ENCODE results near the gene CELA2B. TPM values are rescaled to one million over a fixed set of nuclear protein-coding genes. Genes with fewer than 3 reads are reported as not detected.

CELA2B gene
- total RNA-seq, 1 experiment from 2014 or later = not detected

- peaks cover 6% of the 10 kb centered on the region; the same call in 1 of the 2 replicates for H3F3A ChIP-seq (ENCODE audit: insufficient read depth, low read depth)
- no TSS peak for BruUV-seq (replicated peaks)
- no peaks in the 10 kb centered on the region for H3K79me2 ChIP-seq (ENCODE audit: low read depth)
- intact Hi-C loops (cut with micrococcal nuclease; ENCODE audit: unreplicated experiment) = no loop called here
- no peak for DNase-seq
- H3K9me3 ChIP-seq (ENCODE audit: insufficient read depth, low read depth) = no peaks in the 10 kb centered on the region
- H3K4me1 ChIP-seq (replicated peaks; ENCODE audit: insufficient read depth) = 0 out of 2 replicates have a peak, but pooled peaks cover 4% of the 10 kb centered on the region
- no peaks in the 10 kb centered on the region for H4K20me1 ChIP-seq (ENCODE audit: insufficient read depth)
- TF ChIP-seq, protein P1, sequence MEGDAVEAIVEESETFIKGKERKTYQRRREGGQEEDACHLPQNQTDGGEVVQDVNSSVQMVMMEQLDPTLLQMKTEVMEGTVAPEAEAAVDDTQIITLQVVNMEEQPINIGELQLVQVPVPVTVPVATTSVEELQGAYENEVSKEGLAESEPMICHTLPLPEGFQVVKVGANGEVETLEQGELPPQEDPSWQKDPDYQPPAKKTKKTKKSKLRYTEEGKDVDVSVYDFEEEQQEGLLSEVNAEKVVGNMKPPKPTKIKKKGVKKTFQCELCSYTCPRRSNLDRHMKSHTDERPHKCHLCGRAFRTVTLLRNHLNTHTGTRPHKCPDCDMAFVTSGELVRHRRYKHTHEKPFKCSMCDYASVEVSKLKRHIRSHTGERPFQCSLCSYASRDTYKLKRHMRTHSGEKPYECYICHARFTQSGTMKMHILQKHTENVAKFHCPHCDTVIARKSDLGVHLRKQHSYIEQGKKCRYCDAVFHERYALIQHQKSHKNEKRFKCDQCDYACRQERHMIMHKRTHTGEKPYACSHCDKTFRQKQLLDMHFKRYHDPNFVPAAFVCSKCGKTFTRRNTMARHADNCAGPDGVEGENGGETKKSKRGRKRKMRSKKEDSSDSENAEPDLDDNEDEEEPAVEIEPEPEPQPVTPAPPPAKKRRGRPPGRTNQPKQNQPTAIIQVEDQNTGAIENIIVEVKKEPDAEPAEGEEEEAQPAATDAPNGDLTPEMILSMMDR (conservative IDR thresholded peaks at IDR 0.05) = no peak
- TF ChIP-seq EZH2 (IDR thresholded peaks at IDR 0.05; ENCODE audit: low read depth) = no peak
- CTCF ChIA-PET = no interaction called here
- H3K27ac ChIP-seq = no peak overlapping the region
- no peak overlapping the region for H2AFZ ChIP-seq
- H3K36me3 ChIP-seq (ENCODE audit: low read depth) = no peaks in the 10 kb centered on the region
- H3K9me2 ChIP-seq (ENCODE audit: insufficient read depth) = no peaks in the 10 kb centered on the region
- H3K4me2 ChIP-seq = no peak overlapping the region
- no peak overlapping the region for H3K4me3 ChIP-seq
- POLR2A ChIA-PET (ENCODE audit: unreplicated experiment) = no interaction called here
- no peaks in the 10 kb centered on the region for H3K27me3 ChIP-seq (ENCODE audit: insufficient read depth, low read depth)
Measured at GRCh38 chr1:15452216-15452615, 23.7 kb upstream of the CELA2B start.

GRCh38 chr1:15452866-15453571, 22.9 kb upstream of the CELA2B start:
- DNase-seq = no peak
- Histone ChIP-seq H3K4me3 (no peak overlapping the region), H3K36me3 (ENCODE audit: low read depth) (no peaks in the 10 kb centered on the region), H3K79me2 (ENCODE audit: low read depth) (no peaks in the 10 kb centered on the region), H3K4me1 (replicated peaks; ENCODE audit: insufficient read depth) (0 out of 2 replicates have a peak, but pooled peaks cover 4% of the 10 kb centered on the region), H3K27me3 (ENCODE audit: insufficient read depth, low read depth) (no peaks in the 10 kb centered on the region), H3K9me2 (ENCODE audit: insufficient read depth) (no peaks in the 10 kb centered on the region), H3K9me3 (ENCODE audit: insufficient read depth, low read depth) (no peaks in the 10 kb centered on the region), H2AFZ (no peak overlapping the region), H3F3A (ENCODE audit: insufficient read depth, low read depth) (peaks cover 6% of the 10 kb centered on the region; the same call in 1 of the 2 replicates), H3K4me2 (no peak overlapping the region), H4K20me1 (ENCODE audit: insufficient read depth) (no peaks in the 10 kb centered on the region), H3K27ac (no peak overlapping the region)
- intact Hi-C loops (cut with micrococcal nuclease; ENCODE audit: unreplicated experiment) = no loop called here
- no peak for TF ChIP-seq EZH2 (IDR thresholded peaks at IDR 0.05; ENCODE audit: low read depth)
- TF ChIP-seq, protein P1 (conservative IDR thresholded peaks at IDR 0.05) = no peak
- ChIA-PET POLR2A (ENCODE audit: unreplicated experiment) (no interaction called here), CTCF (no interaction called here)
- no TSS peak for BruUV-seq (replicated peaks)

DNA sequence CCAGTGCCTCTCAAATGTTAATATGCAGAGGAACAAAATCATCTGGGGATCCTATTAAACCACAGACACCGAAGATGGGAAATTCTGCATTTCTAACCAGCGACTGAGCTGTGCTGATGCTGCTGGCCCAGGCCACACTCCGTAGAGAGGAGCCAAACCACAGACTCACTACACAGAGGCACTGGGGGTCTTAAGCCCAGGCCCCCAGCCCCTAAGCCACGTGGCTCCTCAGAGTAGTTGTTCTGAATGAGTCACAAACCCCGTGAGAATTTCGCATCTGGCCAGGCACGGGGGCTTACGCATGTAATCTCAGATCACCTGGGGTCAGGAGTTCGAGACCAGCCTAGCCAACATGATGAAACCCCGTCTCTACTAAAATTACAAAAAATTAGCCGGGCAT, 22.2 kb upstream of the CELA2B start:
- no peaks in the 10 kb centered on the region for H3K9me3 ChIP-seq (ENCODE audit: insufficient read depth, low read depth)
- H3K27me3 ChIP-seq (ENCODE audit: insufficient read depth, low read depth) = no peaks in the 10 kb centered on the region
- no peak overlapping the region for H3K4me3 ChIP-seq
- H4K20me1 ChIP-seq (ENCODE audit: insufficient read depth) = no peaks in the 10 kb centered on the region
- H3K9me2 ChIP-seq (ENCODE audit: insufficient read depth) = no peaks in the 10 kb centered on the region
- H2AFZ ChIP-seq = no peak overlapping the region
- no TSS peak for BruUV-seq (replicated peaks)
- H3K4me1 ChIP-seq (replicated peaks; ENCODE audit: insufficient read depth) = 0 out of 2 replicates have a peak, but pooled peaks cover 4% of the 10 kb centered on the region
- intact Hi-C loops (cut with micrococcal nuclease; ENCODE audit: unreplicated experiment) = no loop called here
- POLR2A ChIA-PET (ENCODE audit: unreplicated experiment) = no interaction called here
- TF ChIP-seq, protein P1 (conservative IDR thresholded peaks at IDR 0.05) = no peak
- TF ChIP-seq EZH2 (IDR thresholded peaks at IDR 0.05; ENCODE audit: low read depth) = no peak
- H3K36me3 ChIP-seq (ENCODE audit: low read depth) = no peaks in the 10 kb centered on the region
- no peak overlapping the region for H3K4me2 ChIP-seq
- CTCF ChIA-PET = no interaction called here
- no peak for DNase-seq
- H3K79me2 ChIP-seq (ENCODE audit: low read depth) = no peaks in the 10 kb centered on the region
- H3F3A ChIP-seq (ENCODE audit: insufficient read depth, low read depth) = peaks cover 6% of the 10 kb centered on the region; the same call in 1 of the 2 replicates
- H3K27ac ChIP-seq = no peak overlapping the region

All from PC-9 (cell line).